SK-N-SH treated with all-trans-retinoic acid at 6 μM for 48 hours (cell line): ENCODE measurements around the gene CAMKK2.

Source experiments
- ATAC-seq: fragments of 200-7000 bp; cut with Tn5 transposase; 3 replicates; pipeline ENCODE4 v1.9.1; 2020; ENCODE audit warnings: mild to moderate bottlenecking, moderate library complexity
- ARNTL ChIP-seq: fragments of 450-650 bp; formaldehyde crosslinking; IDR thresholded peaks from 2 replicates; pipeline ENCODE4 v1.5.0; 2020; ENCODE audit warnings: low read depth, mild to moderate bottlenecking, moderate library complexity, borderline replicate concordance
- BACH2 ChIP-seq: fragments of 250-450 bp; sonication (Bioruptor Pico); IDR thresholded peaks from 2 replicates; pipeline ENCODE4 v1.9.0; 2021; ENCODE audit warnings: mild to moderate bottlenecking, borderline replicate concordance
- CREB5 ChIP-seq: fragments of 250-450 bp; sonication (Bioruptor Pico); IDR thresholded peaks from 2 replicates; pipeline ENCODE4 v1.5.1; 2020; ENCODE audit warnings: low read depth, mild to moderate bottlenecking, moderate library complexity
- CSDC2 ChIP-seq: fragments of 250-450 bp; sonication (Bioruptor Pico); IDR thresholded peaks from 2 replicates; pipeline ENCODE4 v1.5.0; 2020; ENCODE audit warnings: mild to moderate bottlenecking, moderate library complexity
- ESRRG ChIP-seq: fragments of 250-450 bp; sonication (Bioruptor Pico); IDR thresholded peaks from 2 replicates; pipeline ENCODE4 v1.6.1; 2021; ENCODE audit warnings: mild to moderate bottlenecking
- GLIS3 ChIP-seq: fragments of 250-450 bp; sonication (Bioruptor Pico); IDR thresholded peaks from 2 replicates; pipeline ENCODE4 v1.5.0; 2020; ENCODE audit warnings: mild to moderate bottlenecking, moderate library complexity
- ISL1 ChIP-seq: fragments of 250-450 bp; sonication (Bioruptor Pico); IDR thresholded peaks from 2 replicates; pipeline ENCODE4 v2.1.2; 2022; ENCODE audit warnings: mild to moderate bottlenecking, moderate library complexity
- OSR1 ChIP-seq: fragments of 250-450 bp; sonication (Bioruptor Pico); IDR thresholded peaks from 2 replicates; pipeline ENCODE4 v1.8.0; 2022; ENCODE audit warnings: moderate library complexity, mild to moderate bottlenecking, inconsistent platforms
- PPARA ChIP-seq: fragments of 250-450 bp; sonication (Bioruptor Pico); IDR thresholded peaks from 2 replicates; pipeline ENCODE4 v1.5.0; 2020; ENCODE audit warnings: mild to moderate bottlenecking, borderline replicate concordance
- RARB ChIP-seq: fragments of 250-450 bp; sonication (Bioruptor Pico); IDR thresholded peaks from 2 replicates; pipeline ENCODE4 v1.8.0; 2021; ENCODE audit warnings: mild to moderate bottlenecking, moderate library complexity
- SNAI2 ChIP-seq: fragments of 250-450 bp; sonication (Bioruptor Pico); IDR thresholded peaks from 2 replicates; pipeline ENCODE4 v1.5.0; 2020; ENCODE audit warnings: mild to moderate bottlenecking, moderate library complexity
- TCF4 ChIP-seq: fragments of 250-450 bp; sonication (Bioruptor Pico); IDR thresholded peaks from 2 replicates; pipeline ENCODE4 v1.8.0; 2021; ENCODE audit warnings: mild to moderate bottlenecking, moderate library complexity, borderline replicate concordance
- TSHZ2 ChIP-seq: fragments of 250-450 bp; sonication (Bioruptor Pico); IDR thresholded peaks from 2 replicates; pipeline ENCODE4 v1.5.0; 2020; ENCODE audit warnings: mild to moderate bottlenecking, moderate library complexity
- ZFP3 ChIP-seq: fragments of 250-450 bp; sonication (Bioruptor Pico); IDR thresholded peaks from 2 replicates; pipeline ENCODE4 v1.5.0; 2020; ENCODE audit warnings: mild to moderate bottlenecking, moderate library complexity
- ZFP30 ChIP-seq: fragments of 450-650 bp; formaldehyde crosslinking; IDR thresholded peaks from 2 replicates; pipeline ENCODE4 v1.5.0; 2022; ENCODE audit warnings: mild to moderate bottlenecking, moderate library complexity
- ZNF565 ChIP-seq: fragments of 450-650 bp; formaldehyde crosslinking; conservative IDR thresholded peaks from 2 replicates; pipeline ENCODE4 v1.5.0; 2020; ENCODE audit warnings: low read depth, mild to moderate bottlenecking, moderate library complexity
- ZNF8 ChIP-seq: fragments of 450-650 bp; formaldehyde crosslinking; IDR thresholded peaks from 2 replicates; pipeline ENCODE4 v1.5.0; 2020; ENCODE audit warnings: mild to moderate bottlenecking, moderate library complexity
- TF ChIP-seq, protein P1 (sequence below): fragments of 250-450 bp; sonication (Bioruptor Pico); IDR thresholded peaks from 2 replicates; pipeline ENCODE4 v1.5.1; 2021; ENCODE audit warnings: mild to moderate bottlenecking, moderate library complexity
- TF ChIP-seq, protein P2 (sequence below): fragments of 250-450 bp; sonication (Bioruptor Pico); IDR thresholded peaks from 2 replicates; pipeline ENCODE4 v1.8.0; 2021; ENCODE audit warnings: low read depth, mild to moderate bottlenecking, moderate library complexity, borderline replicate concordance

Gene CAMKK2

GRCh38 chr12:121198949-121199348 is 97.6 kb downstream of the CAMKK2 start:
- TF ChIP-seq ZNF565 (no peak), ESRRG (CRISPR knock-in tag) (no peak), SNAI2 (no peak), OSR1 (CRISPR knock-in tag) (no peak), CSDC2 (no peak), ARNTL (CRISPR knock-in tag) (no peak), ISL1 (CRISPR knock-in tag) (no peak), RARB (CRISPR knock-in tag) (no peak), ZFP3 (CRISPR knock-in tag) (no peak), PPARA (CRISPR knock-in tag) (no peak), TCF4 (CRISPR knock-in tag) (no peak), BACH2 (CRISPR knock-in tag) (no peak)
- TF ChIP-seq, protein P1, sequence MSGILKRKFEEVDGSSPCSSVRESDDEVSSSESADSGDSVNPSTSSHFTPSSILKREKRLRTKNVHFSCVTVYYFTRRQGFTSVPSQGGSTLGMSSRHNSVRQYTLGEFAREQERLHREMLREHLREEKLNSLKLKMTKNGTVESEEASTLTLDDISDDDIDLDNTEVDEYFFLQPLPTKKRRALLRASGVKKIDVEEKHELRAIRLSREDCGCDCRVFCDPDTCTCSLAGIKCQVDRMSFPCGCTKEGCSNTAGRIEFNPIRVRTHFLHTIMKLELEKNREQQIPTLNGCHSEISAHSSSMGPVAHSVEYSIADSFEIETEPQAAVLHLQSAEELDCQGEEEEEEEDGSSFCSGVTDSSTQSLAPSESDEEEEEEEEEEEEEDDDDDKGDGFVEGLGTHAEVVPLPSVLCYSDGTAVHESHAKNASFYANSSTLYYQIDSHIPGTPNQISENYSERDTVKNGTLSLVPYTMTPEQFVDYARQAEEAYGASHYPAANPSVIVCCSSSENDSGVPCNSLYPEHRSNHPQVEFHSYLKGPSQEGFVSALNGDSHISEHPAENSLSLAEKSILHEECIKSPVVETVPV (CRISPR knock-in tag), result no peak
- TF ChIP-seq, all 23 proteins: peak for 0
- ATAC-seq, result no peak

DNA sequence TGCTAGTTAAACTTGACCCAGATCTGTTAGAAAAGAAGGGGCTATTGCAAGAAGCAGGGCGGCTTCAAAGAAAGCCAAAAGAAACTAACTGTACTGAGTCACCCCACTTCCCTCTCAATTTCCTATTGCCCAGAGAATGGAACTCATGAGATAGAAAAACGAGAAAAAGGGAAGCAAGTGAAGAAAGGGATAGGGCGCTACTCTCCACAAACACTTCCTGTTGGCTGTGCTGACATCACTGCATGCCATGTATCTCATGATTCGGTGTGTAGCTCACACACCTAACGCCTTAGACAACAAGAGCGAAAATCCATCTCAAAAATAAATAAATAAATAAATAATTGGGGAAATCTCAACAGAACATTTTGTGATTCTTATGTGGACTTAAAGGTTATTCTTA is 99.6 kb downstream of the CAMKK2 start:
- no peak for ATAC-seq
- TF ChIP-seq, protein P1 (CRISPR knock-in tag), result no peak
- no peak for TF ChIP-seq ISL1 (CRISPR knock-in tag)

GRCh38 chr12:121191151-121191550 is 105.4 kb downstream of the CAMKK2 start:
- no peak for ATAC-seq
- TF ChIP-seq ISL1 (CRISPR knock-in tag) (no peak), ARNTL (CRISPR knock-in tag) (no peak), ZNF8 (CRISPR knock-in tag) (no peak), OSR1 (CRISPR knock-in tag) (no peak)

DNA sequence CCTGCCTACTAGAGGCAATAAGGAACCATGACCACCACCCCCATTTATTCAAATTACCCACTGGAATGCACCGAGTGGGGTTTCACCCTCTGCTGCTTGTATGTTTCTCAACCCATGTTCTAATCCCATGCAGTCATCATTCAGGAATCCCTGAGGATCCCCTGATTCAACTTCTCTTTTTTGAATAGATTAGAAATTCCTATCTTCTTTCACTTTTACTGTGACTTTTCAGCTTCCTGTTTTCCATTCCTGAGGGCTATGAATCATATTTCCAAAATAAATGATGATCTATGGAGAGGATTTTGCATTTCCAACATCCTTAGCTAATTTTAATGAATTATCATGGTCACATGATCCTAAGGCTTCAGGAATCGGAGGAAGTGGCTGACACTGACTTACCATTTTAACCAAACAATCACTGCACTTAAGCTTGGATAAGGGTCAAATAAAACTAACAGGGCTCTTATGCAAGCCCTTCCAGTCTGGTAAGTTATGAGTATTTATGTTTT is 105.9 kb downstream of the CAMKK2 start:
- peak; percentile 84 for ATAC-seq
- no peak for TF ChIP-seq ZNF565
- no peak for TF ChIP-seq OSR1 (CRISPR knock-in tag)
- no peak for TF ChIP-seq ESRRG (CRISPR knock-in tag)
- TF ChIP-seq CSDC2, result no peak
- TF ChIP-seq ZNF8 (CRISPR knock-in tag), result no peak
- TF ChIP-seq SNAI2, result no peak
- TF ChIP-seq ZFP30 (CRISPR knock-in tag), result no peak
- TF ChIP-seq, protein P1 (CRISPR knock-in tag), result no peak
- no peak for TF ChIP-seq TCF4 (CRISPR knock-in tag)
- no peak for TF ChIP-seq TSHZ2 (CRISPR knock-in tag)
- TF ChIP-seq ZFP3 (CRISPR knock-in tag), result no peak
- TF ChIP-seq BACH2 (CRISPR knock-in tag), result no peak
- TF ChIP-seq CREB5, result no peak
- no peak for TF ChIP-seq PPARA (CRISPR knock-in tag)
- no peak for TF ChIP-seq ISL1 (CRISPR knock-in tag)
- no peak for TF ChIP-seq GLIS3 (CRISPR knock-in tag)
- TF ChIP-seq, protein P2, sequence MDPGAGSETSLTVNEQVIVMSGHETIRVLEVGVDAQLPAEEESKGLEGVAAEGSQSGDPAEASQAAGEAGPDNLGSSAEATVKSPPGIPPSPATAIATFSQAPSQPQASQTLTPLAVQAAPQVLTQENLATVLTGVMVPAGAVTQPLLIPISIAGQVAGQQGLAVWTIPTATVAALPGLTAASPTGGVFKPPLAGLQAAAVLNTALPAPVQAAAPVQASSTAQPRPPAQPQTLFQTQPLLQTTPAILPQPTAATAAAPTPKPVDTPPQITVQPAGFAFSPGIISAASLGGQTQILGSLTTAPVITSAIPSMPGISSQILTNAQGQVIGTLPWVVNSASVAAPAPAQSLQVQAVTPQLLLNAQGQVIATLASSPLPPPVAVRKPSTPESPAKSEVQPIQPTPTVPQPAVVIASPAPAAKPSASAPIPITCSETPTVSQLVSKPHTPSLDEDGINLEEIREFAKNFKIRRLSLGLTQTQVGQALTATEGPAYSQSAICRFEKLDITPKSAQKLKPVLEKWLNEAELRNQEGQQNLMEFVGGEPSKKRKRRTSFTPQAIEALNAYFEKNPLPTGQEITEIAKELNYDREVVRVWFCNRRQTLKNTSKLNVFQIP (CRISPR knock-in tag), result no peak
